Pancreas (tissue), 10 donors: ENCODE results near the gene CDH13. TPM values are rescaled to one million over a fixed set of nuclear protein-coding genes. Genes with fewer than 3 reads are reported as not detected.

ENCODE experiments used
- ATAC-seq, 4 donors: fragments of 200-7000 bp; cut with Tn5 transposase; one replicate each; pipeline versions ENCODE4 v1.8.0 to v1.9.1; 2020; ENCODE audit warnings: mild to moderate bottlenecking in 4 of 4, moderate library complexity in 4 of 4
- DNase-seq, 6 donors: peaks; one replicate each; pipeline ENCODE4 v3.0.0-alpha.2; 2020
- FAIRE-seq: peaks from 2 replicates; lab custom pipeline; 2012; peaks lifted over from hg19 to GRCh38; lab: Jason Lieb, UNC
- H3K27ac ChIP-seq, 4 donors: fragments of 200-600 bp; sonication (generic); 1 replicate in 3 of 4; 2 replicates in 1 of 4; pipeline versions ENCODE4 v1.5.0 to v1.8.0; 2020
- H3K27me3 ChIP-seq, 4 donors: fragments of 200-600 bp; one replicate each; pipeline ENCODE4 v1.8.0; 2021
- H3K36me3 ChIP-seq, 3 donors: fragments of 200-600 bp; sonication (generic) in 1 of 3; one replicate each; pipeline versions ENCODE4 v1.5.0 to v1.8.0; 2020 to 2021
- H3K4me1 ChIP-seq, 3 donors: fragments of 200-600 bp; one replicate each; pipeline ENCODE4 v1.8.0; 2021
- H3K4me3 ChIP-seq, 4 donors: fragments of 200-600 bp; sonication (generic) in 2 of 4; one replicate each; pipeline versions ENCODE4 v1.5.0 to v1.8.0; 2020 to 2021
- H3K9me3 ChIP-seq, 4 donors: fragments of 200-600 bp; one replicate each; pipeline ENCODE4 v1.8.0; 2021
- WGBS, 2 donors: extraction: QIAGEN DNeasy Blood & Tissue Kit; methylation state at CpG; one replicate each; pipeline ENCODE4 v1.1.7; 2013; 5-methylcytosine and 5-hydroxymethylcytosine counted together
- intact Hi-C, 3 donors: fragments of 100-400 bp; cut with DNase I; formaldehyde crosslinking; loops; one replicate each; pipeline versions ENCODE4 v1.11.1 to v1.14.2; 2022
- polyA plus RNA-seq, 2 donors: library from polyadenylated mRNA; stranded (reverse); fragments of 200-250 nt; gene quantifications; one replicate each; pipeline ENCODE4 v1.2.3, GENCODE V29; 2013
- total RNA-seq, 6 donors: library from RNA; stranded (reverse); fragmentation: NEBNext Ultra II Directional in 4 of 6; extraction: Animal tissue kit (Norgen Biotek cat#: 25700) in 4 of 6; gene quantifications; one replicate each; pipeline versions ENCODE4 v1.2.1 to v1.2.4, GENCODE V29; 2021 to 2023
- TF ChIP-seq, protein P1 (sequence below), 4 donors: fragments of 200-600 bp; sonication (generic) in 3 of 4; IDR thresholded peaks; one replicate each; pipeline versions ENCODE4 v1.5.0 to v1.8.0; 2021; ENCODE audit warnings: antibody characterized with exemption in 4 of 4
- donor health status: healthy with polysubstance abuse.
- donor health status: DM: no; HTN: no; CAD: no; lungs with moderate emphysema.
- donor health status: DM: no; HTN: no; CAD: no.
- donor health status: control.
- donor health status: control.
- donor health status: Bipolar disorder and iron deficiency.
- donor health status: DM: yes; HTN: yes; CAD: no.
- donor health status: DM: no; HTN: no; CAD: no.
- donor health status: DM: no; HTN: no; CAD: no.
- donor health status: DM: yes; HTN: yes; CAD: no.

CDH13 gene
- total and polyA plus RNA-seq, 8 donors: 0.12 to 1.0 (median 0.37) TPM

DNA sequence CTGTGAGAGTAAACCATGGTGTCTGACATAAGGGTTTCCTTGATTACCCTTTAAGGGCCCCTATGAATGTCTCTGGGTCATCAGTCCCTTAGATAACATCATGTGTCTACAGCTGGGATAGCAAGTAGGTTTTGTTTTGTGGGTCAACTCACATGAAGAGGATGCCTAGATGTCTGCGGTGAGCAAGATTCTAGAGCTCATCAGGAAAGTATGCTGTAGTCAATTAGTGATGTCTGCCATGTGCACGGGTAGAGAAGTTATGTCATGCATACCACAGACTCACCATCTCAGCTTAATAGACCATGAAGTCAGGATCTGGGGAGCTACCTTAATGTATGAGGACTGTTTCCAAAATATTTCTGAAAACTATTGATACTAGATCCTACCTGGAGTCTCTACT, 57.5 kb downstream of the CDH13 start:
- WGBS, 2 donors: 81 to 85% methylated on average over 2 of the region's 2 CpGs
- H3K9me3 ChIP-seq: no peaks in the 10 kb centered on the region
- DNase-seq (no peak), FAIRE-seq (no peak), ATAC-seq (no peak)
- no peak overlapping the region for H3K4me3 ChIP-seq
- no peak overlapping the region for H3K27ac ChIP-seq
- TF ChIP-seq, protein P1, sequence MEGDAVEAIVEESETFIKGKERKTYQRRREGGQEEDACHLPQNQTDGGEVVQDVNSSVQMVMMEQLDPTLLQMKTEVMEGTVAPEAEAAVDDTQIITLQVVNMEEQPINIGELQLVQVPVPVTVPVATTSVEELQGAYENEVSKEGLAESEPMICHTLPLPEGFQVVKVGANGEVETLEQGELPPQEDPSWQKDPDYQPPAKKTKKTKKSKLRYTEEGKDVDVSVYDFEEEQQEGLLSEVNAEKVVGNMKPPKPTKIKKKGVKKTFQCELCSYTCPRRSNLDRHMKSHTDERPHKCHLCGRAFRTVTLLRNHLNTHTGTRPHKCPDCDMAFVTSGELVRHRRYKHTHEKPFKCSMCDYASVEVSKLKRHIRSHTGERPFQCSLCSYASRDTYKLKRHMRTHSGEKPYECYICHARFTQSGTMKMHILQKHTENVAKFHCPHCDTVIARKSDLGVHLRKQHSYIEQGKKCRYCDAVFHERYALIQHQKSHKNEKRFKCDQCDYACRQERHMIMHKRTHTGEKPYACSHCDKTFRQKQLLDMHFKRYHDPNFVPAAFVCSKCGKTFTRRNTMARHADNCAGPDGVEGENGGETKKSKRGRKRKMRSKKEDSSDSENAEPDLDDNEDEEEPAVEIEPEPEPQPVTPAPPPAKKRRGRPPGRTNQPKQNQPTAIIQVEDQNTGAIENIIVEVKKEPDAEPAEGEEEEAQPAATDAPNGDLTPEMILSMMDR (IDR thresholded peaks at IDR 0.05): no peak
- H3K4me1 ChIP-seq: no peaks in the 10 kb centered on the region
- intact Hi-C loops: no loop called here
- H3K27me3 ChIP-seq: no peaks in the 10 kb centered on the region
- no peaks in the 10 kb centered on the region for H3K36me3 ChIP-seq

DNA sequence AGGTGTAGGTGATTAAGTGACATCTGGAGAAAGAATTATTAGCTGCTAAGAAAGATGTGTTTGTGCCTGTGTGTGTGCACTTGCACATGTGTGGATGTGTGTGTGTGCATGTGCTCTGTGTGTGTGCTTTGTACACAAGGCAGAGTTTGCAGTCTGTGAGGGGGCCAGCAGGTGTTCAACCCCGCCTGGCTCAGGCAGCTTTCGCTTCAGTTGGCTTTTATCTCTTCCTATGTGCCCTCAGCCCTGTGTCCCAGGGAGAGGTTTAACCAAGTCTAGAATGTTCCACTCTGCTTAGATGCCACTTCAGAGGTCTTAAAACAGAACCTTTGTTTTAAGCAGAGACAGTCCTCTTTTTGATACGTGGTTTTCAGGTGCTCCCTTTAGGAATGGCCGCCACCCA, 58.8 kb downstream of the CDH13 start:
- TF ChIP-seq, protein P1 (IDR thresholded peaks at IDR 0.05): no peak
- ATAC-seq (no peak), DNase-seq (no peak), FAIRE-seq (no peak)
- H3K9me3 ChIP-seq: no peaks in the 10 kb centered on the region
- H3K27ac ChIP-seq: no peak overlapping the region
- H3K36me3 ChIP-seq: no peaks in the 10 kb centered on the region
- H3K27me3 ChIP-seq: no peaks in the 10 kb centered on the region
- 67 to 80% methylated on average over 4 of the region's 4 CpGs for WGBS, 2 donors
- intact Hi-C loops: no loop called here
- H3K4me3 ChIP-seq: no peak overlapping the region
- H3K4me1 ChIP-seq: no peaks in the 10 kb centered on the region

DNA sequence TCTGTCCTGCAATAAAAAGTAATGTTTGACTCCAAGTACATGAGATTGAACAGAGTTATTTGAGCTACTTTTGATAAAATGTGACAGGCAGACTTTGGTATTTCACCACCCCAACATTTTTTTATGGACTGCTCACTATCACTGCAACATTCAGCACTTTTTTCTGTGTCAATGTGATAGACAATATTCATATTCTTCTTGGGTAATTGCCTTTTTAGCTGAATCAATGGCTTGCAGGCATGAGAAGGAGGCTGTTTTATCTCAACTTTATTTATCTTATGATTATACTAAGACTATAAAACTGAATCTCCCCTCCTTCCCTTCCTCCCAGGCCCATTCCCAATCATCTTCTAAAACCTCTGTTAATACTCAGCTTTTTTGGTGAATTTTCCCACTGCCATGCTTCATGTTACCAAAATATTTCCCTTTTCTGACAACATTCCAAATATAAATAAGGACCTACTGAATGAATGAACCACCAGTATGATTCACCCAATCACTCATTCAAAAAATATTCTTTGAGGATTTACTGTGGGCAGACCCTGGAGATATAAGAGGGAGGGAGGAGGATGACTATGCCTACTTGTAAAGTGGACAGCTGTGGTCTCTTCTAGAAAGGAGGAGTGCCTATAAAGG, 67.6 kb downstream of the CDH13 start:
- TF ChIP-seq, protein P1 (IDR thresholded peaks at IDR 0.05): no peak
- H3K4me1 ChIP-seq: no peaks in the 10 kb centered on the region
- intact Hi-C loops: no loop called here
- no peaks in the 10 kb centered on the region for H3K36me3 ChIP-seq
- H3K27ac ChIP-seq: no peak overlapping the region
- H3K27me3 ChIP-seq: no peaks in the 10 kb centered on the region
- H3K9me3 ChIP-seq: no peaks in the 10 kb centered on the region
- ATAC-seq: no peak
- no peak for DNase-seq
- no peak overlapping the region for H3K4me3 ChIP-seq
- no peak for FAIRE-seq

DNA sequence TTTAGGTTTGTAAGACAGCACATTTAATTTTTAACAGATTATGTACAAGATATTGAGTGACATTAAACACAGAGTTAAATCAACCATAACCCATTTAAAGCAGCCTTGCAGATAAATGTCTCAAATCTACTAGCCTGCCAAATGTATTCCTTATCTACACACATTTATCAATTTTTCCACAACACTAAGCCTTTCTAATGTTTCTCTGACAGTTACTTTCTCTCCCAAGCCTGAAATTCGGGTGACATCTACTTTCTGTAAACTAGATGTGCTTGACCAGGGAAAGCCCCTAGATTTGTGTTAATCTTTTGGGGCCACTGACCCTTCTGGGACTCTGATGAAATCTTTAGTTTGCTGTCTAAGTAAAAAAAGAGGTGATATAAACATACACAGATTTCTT, 69.0 kb downstream of the CDH13 start:
- TF ChIP-seq, protein P1 (IDR thresholded peaks at IDR 0.05): no peak

DNA sequence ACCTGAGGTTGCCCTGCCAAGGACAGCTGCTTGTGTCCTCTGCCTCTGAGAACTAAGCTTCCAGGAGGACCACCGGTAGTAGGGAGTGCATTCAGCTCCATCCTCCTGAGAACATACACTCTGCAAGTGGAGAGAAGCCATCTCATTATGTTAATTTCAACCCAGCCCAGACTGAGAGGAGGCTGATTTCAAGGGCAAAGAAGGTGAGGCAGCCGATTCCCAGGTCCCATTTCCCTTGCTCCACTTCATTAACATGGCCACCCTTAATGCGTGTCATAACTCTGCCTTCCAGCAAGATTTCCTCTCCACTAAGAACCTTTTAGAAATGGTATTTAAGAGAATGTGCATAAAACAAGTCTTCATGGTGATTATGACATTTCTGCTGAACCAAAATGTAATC, 72.5 kb downstream of the CDH13 start:
- Histone ChIP-seq H3K27me3 (no peaks in the 10 kb centered on the region), H3K9me3 (no peaks in the 10 kb centered on the region), H3K4me3 (no peak overlapping the region), H3K27ac (no peak overlapping the region), H3K36me3 (no peaks in the 10 kb centered on the region), H3K4me1 (peaks cover 0 to 7% (median 0%) of the 10 kb centered on the region in 3 donors)
- 49 to 62% methylated on average over 3 of the region's 3 CpGs for WGBS, 2 donors
- ATAC-seq: no peak
- intact Hi-C loops: no loop called here
- no peak for FAIRE-seq
- DNase-seq: peak in 1 of 6 donors; percentile 10
- TF ChIP-seq, protein P1 (IDR thresholded peaks at IDR 0.05): no peak

More for the DNA sequence above, 69.0 kb downstream of the CDH13 start:
- 6 to 9% methylated on average over 1 of the region's 1 CpG for WGBS, 2 donors
- ATAC-seq (no peak), FAIRE-seq (no peak), DNase-seq (no peak)
- Histone ChIP-seq H3K4me3 (no peak overlapping the region), H3K9me3 (no peaks in the 10 kb centered on the region), H3K27me3 (no peaks in the 10 kb centered on the region), H3K4me1 (peaks cover 0 to 7% (median 0%) of the 10 kb centered on the region in 3 donors), H3K27ac (no peak overlapping the region), H3K36me3 (no peaks in the 10 kb centered on the region)
- intact Hi-C loops: no loop called here
